Activated CD8-positive, alpha-beta memory T cell treated with anti-CD3 and anti-CD28 coated beads, Interleukin-2, amount 50 U/mL, for 1 hour (primary cell): ENCODE data around the gene LEMD2.

Experiments
- DNase-seq: peaks from one replicate; pipeline ENCODE4 v3.0.0-alpha.2; 2020; ENCODE audit errors: extremely low read depth

Gene LEMD2

DNA sequence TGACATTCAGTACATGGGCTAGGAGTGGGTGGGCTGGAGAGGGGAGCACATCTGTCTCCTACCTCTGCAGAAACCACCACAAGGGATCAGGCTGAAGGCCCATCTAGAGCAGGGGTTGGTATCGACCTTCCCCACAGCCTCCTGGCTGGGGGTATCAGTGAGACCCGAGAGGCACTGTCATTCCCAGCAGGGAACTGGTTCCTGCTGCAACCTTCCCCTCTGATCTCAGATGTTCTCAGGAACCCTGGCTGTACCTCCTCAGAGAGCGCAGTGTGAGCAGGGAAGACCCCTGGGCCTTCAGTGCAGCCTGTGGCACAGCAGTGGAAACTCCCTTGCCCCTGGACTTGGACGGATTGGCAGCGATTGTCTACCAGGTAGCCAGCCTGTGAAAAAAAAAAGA lies 50.1 kb downstream of the LEMD2 start:
- DNase-seq = no peak

DNA sequence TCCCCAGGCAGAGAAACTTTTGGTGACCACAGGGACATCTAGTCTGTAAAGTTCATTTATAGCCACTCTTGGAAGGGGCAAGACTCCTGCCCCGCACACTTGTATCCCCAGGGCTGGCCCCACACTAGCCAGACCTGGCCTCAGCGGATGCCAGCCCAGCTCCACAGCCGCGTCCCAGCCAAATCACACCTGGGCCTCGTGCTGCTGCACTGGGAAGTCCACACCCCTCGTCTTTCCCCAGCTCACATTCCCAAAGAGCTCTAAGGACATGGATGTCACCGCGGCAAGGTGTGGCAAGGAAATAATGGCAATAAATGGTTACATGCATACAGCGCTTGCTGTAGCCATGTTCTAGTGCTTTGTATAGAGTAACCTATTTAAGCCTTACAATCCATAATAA lies 50.8 kb downstream of the LEMD2 start:
- no peak for DNase-seq

DNA sequence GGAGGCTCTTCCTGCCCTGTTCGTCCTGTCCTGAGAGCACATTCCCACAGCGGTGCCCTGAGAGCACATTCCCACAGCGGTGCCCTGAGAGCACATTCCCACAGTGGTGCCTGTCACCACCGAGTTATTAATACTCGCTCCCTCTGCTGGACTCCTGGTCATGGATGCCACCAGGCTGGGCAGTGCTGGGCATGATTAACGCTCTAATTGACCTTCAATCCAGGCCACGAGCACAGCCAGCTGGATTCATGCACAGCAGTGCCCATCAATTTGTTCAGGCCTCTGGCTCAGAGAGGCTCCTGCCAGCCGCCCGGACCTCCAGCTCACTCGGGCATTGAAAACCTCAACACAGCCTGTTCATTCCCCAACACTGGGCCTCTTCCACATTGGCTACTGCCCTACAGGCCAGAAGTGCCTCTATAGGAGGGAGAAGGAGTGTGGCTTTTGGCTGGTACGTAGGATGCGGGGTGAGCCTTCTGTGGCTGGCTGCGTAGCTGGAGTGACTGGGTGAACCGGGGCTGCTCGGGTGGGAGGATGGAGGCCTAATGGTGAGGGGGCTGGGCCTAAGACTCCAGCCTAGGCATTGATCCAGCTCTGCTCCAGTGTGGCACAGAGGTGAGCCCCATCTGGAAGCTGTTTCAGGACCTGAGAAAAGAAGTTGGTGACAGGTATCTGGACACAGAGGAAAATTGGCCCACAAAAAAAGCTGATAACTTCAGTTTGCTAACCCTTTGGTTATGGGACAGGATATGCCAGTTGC lies 51.5 kb downstream of the LEMD2 start:
- DNase-seq = no peak

DNA sequence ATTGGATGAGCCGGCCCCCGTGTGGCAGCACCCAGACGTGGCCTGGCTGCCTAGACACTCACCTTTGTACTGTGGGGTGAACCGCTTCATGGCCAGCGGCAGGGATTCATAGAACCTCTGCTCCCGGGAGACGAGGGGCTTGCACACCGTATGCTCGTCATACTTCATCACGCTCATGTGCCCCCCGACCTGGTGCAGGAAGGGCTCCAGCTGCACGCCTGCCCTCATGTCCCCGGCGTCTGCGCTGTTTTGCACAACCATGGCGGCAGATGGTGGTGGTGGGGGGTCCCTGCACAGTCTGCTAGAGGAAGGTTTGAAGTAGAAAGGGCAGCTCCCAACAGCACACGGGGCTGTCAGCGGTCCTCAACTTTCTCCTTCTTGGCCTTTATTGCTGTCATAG lies 53.7 kb downstream of the LEMD2 start:
- DNase-seq = no peak

DNA sequence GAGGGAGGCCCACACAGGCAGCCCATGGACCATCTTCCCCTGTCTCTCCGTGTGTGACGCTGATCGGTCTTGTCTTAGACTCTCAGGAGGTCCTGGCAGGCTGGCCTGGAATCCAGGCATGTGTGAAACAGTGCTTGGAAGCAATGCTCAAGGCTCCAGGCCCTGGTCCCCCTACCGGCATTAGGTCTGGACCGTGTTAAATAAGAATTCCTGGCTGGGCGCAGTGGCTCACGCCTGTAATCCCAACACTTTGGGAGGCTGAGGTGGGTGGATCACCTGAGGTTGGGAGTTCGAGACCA lies 55.3 kb downstream of the LEMD2 start:
- no peak for DNase-seq

DNA sequence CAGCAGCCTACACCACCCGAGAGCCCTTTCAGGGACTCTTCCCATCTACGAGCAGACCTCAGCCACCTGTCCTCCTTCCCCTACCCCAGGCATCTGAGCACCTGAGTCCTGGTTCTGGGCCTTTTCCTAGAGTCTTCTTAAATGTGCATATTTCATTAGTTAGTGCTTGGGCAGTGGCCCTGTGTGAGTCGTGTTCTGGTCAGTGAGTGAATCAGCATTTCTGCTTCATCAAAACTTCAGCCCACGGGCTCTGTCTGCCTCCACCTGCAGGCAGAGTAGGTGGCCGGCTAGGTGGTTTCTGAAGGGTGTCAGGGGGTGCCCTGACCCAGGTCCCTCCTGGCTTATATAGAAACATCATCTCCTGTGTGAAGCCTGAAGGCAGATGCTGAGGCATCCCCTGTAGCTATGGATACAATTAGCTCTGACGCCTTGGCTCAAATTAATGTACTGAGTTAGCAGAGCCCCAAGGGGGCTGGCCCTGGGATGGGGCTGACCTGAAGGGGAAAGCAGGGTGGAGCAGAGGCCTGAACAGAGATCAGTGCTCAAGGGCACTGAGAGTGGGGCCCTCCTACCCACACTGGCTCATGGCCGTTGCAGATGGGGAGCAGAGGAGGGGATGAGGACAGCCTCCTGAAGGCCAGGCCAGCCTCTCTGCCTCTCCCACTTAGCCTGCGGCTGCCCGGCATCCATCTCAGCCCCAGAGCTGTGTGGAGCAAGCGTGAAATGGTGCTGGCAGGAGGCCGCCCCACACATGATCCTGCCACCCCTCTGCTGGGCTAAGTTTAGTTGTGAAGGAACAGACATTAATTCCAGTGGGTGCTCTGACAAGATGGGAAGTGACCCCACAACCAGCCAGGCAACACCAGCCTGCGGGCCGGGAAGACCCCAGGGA lies 55.9 kb downstream of the LEMD2 start:
- no peak for DNase-seq

DNA sequence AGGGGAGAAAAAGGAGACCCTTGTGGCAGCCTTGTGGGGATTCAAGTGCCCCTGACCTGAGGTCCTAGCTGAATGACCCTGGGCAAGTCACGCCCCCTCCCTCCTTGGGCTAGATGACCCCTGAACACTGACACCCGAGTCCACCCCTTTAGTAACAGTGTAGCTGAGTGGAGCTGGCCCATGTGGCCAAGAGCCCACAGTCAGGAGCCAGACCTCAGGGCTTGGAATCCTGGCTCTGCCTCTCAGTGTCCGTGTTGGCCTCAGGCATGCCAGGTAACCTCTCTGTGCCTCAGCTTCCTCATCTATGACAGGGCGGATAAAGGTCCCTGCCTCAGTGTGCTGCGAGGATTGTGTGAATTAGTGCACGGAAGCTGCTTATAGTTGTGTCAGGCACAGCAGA lies 56.5 kb downstream of the LEMD2 start:
- DNase-seq = no peak

DNA sequence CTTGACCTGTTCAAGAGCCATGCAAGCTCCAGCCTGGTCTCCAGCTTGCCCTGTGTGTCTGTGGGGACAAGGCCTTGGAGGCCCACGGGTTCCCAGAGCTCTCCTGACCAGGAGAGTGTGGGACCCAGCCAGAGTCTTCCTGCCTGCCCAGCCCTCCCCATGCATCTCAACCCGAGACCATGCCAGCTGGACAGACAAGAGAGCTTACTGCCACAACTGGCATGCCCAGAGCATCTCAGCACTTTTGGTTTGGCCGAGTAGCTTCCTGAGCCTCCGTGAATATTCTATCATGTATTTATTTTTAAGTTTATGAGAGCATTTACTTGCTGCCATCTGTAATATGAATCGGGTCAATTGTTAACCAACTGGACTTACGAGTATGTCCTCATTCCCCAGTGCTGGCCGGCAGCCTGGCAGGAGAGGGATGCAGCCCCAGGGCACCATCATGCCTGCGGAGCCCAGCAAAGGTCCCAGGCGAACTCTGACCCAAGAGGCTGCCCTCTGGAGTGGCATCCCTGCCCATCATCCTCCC lies 57.1 kb downstream of the LEMD2 start:
- no peak for DNase-seq

DNA sequence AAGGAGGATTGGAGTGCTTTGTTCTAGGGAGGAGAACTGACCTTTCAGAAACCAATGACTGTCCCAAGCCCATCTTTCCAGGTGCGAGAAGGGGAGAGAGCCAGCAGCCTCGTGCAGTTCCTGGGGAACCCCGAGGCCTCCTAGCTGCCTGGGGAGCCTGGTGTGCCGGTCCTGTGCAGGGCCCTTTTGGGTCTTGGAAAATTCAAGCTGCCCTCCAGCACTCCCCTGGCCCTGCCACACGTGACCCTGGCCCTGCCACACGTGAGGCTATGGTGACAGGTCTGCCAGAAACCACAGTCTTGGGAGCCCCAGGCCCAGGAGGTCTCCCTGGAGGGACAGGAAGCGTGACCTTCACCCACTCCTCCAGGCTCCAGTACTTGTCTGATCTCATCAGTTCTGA lies 57.9 kb downstream of the LEMD2 start:
- no peak for DNase-seq

DNA sequence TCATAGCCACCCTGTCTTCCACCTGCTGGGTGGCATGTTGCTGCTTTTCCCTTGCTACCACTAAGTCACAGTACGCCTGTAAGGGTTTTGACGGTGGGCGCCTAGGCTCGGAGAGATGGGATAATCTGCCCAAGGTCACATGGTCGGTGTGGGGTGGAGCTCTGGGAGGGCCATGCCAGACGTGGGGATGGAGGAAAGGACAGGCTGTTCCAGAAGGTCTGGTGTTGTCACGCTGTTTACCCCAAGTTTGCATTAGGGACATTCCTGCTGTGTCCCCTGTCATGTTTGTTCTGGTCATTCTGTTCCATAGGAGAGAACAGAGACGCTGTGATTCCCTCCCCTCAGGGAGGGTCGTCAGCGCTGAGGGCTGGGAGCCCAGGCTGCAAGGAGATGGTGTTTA lies 58.3 kb downstream of the LEMD2 start:
- DNase-seq = no peak

DNA sequence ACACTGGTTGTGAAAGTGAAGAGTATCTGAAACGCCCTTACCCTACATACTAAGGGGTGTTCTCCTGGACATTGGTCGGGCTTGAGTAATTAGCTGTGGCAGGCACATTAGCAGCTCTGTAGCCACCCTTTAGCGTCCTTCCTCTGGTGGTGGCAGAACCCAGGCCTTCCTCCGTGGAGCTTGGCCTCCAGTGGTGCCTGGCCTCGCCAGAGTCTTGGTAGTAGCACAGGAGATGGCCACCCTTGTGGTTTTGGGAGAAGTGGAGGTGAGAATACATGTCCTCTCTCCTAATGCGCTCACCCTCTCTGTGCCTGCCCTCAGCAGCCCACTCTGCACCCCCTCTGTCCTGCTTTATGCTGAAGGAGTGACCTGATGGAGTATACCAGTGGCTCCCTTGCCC lies 59.9 kb downstream of the LEMD2 start:
- no peak for DNase-seq

DNA sequence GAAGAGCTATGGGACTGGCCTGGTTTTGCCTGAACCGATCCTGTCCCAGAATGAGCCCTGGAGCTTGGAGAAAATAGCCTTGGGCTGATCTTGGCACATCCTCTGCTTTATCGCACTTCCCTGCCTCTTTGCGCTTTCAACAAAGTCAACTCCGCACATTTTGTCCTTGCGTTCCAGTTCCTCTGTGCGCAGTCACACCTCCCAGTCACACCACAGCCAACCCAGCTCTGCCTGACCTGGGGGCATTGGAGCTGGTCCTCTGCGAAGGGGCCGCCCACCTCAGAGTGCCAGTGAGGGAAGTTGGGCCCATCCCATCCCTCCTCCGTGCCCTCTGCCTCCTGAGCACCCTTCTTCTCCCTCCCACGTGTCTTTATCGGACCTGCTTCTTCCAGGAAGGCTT lies 60.5 kb downstream of the LEMD2 start:
- no peak for DNase-seq

DNA sequence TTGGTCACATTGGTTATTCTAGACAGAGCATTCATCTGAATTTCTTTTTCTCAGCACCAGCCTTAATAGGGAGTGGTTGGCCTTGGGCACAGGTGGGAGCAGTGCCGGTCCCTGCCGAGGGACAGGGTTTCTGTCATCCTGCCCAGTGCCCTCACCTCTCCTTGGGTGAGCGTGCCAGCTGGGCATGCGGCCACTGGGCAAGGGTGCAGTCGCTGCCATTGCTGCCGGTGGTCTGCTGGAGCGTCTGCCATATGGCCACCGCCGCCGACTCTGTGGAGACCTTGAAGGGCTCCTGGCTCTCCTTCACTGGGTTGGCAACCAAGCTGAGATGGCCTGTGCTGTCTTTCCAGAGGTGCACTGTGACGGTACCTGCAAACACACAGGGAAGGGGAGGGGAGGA lies 61.0 kb downstream of the LEMD2 start:
- DNase-seq = no peak

DNA sequence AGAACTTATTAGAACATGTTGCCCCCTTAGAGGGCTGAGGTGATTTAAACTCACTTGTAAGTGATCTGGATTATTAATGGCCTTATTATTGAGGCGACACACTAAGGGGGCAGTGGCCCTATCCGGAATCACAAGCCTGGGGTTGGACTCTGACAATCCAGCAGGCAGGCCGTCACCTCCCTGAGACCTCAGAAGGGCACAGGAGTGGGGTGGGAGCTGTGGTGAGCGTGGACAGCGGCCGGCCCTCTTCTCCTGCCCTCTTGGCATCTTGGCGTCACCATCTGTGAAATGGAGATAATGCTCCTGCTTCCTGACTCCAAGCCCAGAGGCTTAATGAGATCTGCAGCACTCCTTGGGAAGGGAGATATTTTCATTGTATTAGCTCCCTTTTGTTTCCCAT lies 61.8 kb downstream of the LEMD2 start:
- DNase-seq = no peak

DNA sequence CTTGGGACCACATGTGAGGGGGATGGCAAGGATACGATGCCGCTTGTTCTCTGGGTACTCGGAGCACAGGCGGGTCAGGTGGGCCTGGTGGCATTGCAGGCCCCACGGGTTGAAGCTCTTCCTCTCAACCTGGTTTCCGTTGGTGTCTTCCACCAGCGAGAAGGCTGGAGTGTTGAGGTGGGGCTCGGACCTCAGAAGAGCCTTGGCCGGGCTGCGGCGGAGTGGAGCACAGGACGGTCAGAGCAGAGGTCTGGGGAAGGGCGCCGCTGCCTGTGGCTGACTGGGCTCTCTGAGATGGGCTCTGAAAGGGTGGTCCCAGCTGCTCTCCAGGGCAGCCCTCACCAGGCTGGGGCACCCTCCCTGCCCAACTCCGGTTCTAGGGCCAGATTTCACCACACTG lies 62.2 kb downstream of the LEMD2 start:
- no peak for DNase-seq

DNA sequence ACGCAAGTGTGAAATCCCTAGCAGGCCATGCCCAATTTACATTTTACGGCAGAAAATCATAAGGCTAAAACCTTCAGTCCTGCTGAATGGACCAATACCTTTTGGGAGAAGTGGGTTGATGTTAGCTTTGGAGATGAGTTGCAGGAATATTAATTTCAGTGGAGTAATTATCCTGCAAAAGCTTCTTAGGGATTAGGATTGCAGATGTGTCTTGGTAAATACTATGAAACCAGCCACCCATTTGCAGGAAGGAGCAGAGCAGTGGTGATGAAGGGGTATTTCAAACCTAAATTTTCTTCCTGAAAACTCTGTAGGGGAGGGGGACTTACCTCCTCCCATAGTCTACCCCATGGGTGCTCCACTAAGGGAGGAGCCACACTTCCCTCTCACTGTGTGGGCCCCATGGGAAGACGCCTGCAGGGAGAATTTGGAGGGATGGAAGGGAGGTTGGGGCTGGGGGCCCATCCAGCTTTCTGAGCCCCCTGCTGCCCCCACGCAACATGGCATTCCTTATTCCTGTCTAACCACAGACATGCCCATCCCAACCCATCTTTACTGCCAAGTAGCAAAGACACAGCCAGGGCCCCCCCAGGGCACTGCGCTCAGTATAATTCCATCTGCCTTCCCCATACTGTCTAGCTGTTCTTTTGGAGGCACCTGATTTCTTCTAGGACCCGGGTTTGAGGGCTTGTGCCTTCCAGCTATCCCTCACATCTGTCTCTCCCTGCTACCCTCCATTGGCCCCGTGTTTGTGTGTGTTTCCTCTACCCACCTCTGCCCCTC lies 62.8 kb downstream of the LEMD2 start:
- no peak for DNase-seq

DNA sequence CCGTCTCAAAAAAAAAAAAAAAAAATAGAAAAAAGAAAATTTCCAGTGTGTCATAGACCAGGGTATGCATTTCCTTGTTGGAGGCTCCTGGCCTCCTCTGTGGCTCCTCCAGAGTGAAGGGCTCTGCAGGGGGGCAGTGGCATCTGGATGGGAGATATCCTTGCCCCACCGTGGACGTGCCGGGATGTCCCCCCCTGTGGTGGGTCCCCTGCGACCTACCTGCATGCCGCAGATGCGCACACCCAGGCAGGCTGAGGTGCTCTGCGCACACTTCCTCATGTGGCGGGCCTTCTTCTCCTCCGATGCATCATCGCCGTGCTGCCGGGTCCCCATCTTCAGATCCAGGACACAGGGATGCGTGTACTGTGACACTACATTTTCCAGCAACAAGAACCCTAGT lies 63.7 kb downstream of the LEMD2 start:
- no peak for DNase-seq

DNA sequence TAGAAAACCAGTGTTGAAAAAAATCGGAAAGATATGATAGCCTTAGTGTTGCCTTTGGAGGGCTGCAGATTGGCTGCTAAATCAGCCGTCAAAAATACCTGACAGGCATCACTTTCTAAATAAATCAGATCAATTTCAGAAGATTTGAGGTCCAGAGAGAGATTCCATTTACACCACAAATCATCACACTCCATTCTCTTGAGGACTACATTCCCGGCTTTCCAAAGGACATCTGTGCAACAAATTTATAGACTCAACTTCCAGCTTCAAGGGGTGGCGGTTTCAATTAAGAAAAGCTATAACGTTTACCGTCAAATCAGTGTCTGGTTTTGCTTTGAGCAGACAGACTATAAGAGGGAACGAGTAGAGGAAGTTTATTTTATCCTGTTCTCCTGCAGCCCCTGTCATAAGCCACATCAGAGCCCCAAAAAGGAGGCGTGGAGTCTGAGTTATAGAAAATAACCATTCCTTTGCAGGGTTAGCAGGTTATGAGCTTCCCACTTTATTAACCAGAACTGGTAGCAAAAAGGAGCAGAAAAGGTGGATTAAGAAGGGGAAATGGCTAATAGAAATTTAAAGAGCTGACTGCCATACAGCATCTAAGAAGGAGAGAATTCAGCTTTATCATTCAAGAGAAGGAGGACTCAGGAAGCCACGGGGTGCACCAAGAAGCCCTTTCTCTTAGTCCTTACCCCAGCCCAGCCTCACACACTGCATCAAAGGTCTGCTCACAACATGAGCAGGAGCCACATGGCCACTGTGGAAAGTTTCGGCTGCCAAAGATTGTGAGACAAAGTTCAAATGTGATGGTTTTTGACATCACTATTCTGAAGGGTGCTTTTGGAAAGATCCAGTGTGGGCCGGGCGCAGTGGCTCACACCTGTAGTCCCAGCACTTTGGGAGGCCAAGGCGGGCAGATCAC lies 64.6 kb downstream of the LEMD2 start:
- no peak for DNase-seq

DNA sequence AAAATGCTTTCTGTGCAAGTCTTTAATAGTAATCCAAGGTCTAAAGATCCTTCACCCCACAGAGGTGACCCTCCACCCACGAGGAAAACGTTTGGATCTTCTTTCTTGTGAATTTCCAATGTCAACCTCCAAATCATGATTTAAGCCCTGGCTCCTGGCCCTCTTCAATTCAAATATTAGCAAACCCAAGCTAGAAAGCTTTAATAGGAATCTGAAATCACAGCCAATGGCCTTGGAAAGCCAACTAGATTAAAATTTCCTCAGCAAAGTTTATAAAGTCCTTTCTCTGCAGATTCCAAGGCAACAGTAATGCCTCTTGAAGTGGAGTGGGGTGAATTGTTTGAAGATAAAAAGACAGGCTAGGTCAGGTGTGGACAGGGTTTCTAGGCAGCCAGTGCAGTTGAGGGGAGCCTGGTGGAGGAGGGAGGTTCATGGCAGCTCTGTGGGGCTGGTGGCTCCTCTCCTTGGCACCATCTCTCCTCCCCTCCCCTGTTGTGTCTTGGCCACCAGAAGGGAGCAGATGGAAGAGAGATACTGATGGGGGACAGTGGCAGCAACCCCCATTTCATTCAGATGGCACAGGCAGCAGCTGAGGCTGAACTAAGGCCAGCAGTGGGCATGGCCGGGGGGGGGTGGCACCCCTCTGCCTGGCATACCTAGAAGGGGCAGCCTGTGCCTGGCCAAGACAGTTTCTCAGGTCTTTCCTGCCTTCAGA lies 65.4 kb downstream of the LEMD2 start:
- DNase-seq = no peak

DNA sequence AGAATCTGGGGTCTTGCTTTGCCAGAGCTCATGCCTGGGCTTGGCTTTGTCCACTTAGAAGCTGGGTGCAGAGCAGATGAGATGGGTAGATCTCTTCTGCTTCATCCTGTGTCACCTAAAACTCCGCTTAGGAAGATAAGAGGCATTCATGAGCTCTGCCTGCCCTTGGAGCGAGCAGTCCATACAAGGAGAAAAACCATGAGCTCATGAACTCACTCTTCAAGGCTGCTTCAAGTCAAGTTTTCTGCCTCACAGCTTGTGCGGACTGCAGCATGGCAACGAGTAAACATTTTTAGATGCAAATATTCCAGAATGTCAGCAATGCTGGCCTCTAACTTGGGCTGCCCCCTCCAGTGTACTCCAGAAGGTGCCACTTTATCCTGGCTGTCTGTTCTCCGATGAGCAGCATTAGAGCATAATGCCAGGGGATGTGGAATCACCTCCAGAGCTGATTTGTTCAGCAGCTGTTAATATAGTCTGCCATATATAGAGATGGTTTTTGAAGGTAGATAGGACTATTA lies 66.8 kb downstream of the LEMD2 start:
- DNase-seq = no peak
